Keratinocyte (primary cell): ENCODE measurements around the gene GPLD1.
"Not testable (repeated sequence)": the region's sequence is repeated elsewhere in the genome, so short reads cannot be mapped to it uniquely, and the experiment has no call there.

Experiments used
- EZH2 ChIP-seq: IDR thresholded peaks from one replicate; pipeline ENCODE4 v1.6.1; 2012; ENCODE audit warnings: inconsistent platforms, mild to moderate bottlenecking, low read length, moderate library complexity
- TF ChIP-seq, protein P1 (sequence below), 3 experiments: IDR thresholded peaks in 1 of 3; conservative IDR thresholded peaks in 1 of 3; optimal IDR thresholded peaks in 1 of 3; 2 replicates in 2 of 3; 3 replicates in 1 of 3; pipeline versions ENCODE3 to v1.5.1; 2011; ENCODE audit warnings: low read length in 3 of 3, mild to moderate bottlenecking in 3 of 3, moderate library complexity in 2 of 3, control low read depth in 1 of 3, inconsistent platforms in 1 of 3; ENCODE audit not compliant: insufficient read depth in 2 of 3; ENCODE audit errors: extremely low read depth in 1 of 3

DNA sequence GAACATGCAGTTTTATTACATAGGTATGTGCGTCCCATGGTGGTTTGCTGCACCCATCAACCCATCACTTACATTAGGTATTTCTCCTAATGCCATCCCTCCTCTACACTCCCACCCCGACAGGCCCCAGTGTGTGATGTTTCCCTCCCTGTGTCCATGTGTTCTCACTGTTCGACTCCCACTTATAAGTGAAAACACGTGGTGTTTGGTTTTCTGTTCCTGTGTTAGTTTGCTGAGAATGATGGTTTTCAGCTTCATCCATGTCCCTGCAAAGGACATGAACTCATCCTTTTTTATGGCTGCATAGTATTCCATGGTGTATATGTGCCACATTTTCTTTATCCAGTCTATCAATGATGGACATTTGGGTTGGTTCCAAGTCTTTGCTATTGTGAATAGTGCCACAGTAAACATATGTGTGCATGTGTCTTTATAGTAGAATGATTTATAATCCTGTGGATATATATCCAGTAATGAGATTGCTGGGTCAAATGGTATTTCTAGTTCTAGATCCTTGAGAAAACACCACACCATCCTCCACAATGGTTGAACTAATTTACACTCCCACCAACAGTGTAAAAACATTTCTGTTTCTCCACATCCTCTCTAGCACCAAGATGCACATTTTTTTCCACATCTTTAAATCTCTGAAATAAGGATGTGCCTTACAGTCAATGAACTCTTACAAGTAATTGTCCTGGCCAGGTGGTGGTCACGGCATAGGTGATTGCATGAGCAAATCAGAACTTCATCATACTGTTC, 104.8 kb downstream of the GPLD1 start:
- TF ChIP-seq, protein P1, sequence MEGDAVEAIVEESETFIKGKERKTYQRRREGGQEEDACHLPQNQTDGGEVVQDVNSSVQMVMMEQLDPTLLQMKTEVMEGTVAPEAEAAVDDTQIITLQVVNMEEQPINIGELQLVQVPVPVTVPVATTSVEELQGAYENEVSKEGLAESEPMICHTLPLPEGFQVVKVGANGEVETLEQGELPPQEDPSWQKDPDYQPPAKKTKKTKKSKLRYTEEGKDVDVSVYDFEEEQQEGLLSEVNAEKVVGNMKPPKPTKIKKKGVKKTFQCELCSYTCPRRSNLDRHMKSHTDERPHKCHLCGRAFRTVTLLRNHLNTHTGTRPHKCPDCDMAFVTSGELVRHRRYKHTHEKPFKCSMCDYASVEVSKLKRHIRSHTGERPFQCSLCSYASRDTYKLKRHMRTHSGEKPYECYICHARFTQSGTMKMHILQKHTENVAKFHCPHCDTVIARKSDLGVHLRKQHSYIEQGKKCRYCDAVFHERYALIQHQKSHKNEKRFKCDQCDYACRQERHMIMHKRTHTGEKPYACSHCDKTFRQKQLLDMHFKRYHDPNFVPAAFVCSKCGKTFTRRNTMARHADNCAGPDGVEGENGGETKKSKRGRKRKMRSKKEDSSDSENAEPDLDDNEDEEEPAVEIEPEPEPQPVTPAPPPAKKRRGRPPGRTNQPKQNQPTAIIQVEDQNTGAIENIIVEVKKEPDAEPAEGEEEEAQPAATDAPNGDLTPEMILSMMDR (optimal IDR thresholded peaks at IDR 0.05 in 1 of 3, IDR thresholded peaks at IDR 0.05 in 1 of 3, conservative IDR thresholded peaks at IDR 0.05 in 1 of 3; ENCODE audit: extremely low read depth in 1 of 3, insufficient read depth in 2 of 3, low read length in 3 of 3) = not testable (repeated sequence)
- not testable (repeated sequence) for TF ChIP-seq EZH2
